Measurements from ENCODE around the gene NDUFA11. TPM values are rescaled to one million over a fixed set of nuclear protein-coding genes. Genes with fewer than 3 reads are reported as not detected.

The NDUFA11 gene
- total RNA-seq, 1 donor from 2014 or later: 239 TPM

DNA sequence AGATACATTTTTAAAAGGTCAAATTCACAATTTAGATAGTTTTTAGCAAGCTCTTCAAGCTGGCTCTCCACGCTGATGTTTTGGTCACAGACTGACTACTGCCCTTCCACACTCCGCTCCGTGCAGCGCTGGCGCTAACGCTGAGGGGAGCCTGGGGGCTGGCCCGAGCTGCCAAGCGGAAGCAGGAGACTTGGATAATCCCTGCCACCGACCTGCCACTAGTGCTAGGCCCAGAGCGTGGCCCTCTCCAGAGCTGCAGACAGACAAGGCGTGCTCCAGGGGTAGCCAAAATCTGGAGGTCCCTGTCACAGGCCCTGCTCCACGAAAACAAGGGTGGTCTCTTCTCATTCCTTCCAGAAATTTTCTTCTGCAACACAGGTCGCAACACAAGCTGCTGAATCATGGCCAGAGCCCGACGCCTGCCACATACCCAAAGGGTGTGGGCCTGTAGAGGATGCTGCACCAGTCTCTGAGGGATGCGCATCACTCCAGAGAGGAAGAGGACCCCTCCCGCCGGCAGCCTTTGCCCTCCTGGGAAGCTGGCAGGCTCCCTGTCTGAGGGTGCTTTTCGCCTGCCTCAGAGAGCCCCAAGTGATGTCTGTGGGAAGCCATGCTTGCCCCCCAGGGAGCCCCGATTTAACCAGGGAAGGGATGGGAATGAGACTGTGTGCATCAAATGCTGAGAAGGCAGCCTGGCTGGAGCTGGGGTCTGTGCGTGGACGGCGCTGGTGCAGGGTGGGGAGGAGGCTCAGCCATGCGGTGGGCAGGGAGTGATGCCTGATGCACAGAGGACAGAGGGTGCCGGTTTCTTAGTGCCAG, 32.1 kb upstream of the NDUFA11 start:
- no peaks in the 10 kb centered on the region for H3K9me3 Mint-ChIP-seq
- no peak overlapping the region for H3K4me3 Mint-ChIP-seq
- no peaks in the 10 kb centered on the region for H3K36me3 Mint-ChIP-seq (ENCODE audit: low read depth)
- TF ChIP-seq, protein P1, sequence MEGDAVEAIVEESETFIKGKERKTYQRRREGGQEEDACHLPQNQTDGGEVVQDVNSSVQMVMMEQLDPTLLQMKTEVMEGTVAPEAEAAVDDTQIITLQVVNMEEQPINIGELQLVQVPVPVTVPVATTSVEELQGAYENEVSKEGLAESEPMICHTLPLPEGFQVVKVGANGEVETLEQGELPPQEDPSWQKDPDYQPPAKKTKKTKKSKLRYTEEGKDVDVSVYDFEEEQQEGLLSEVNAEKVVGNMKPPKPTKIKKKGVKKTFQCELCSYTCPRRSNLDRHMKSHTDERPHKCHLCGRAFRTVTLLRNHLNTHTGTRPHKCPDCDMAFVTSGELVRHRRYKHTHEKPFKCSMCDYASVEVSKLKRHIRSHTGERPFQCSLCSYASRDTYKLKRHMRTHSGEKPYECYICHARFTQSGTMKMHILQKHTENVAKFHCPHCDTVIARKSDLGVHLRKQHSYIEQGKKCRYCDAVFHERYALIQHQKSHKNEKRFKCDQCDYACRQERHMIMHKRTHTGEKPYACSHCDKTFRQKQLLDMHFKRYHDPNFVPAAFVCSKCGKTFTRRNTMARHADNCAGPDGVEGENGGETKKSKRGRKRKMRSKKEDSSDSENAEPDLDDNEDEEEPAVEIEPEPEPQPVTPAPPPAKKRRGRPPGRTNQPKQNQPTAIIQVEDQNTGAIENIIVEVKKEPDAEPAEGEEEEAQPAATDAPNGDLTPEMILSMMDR (conservative IDR thresholded peaks at IDR 0.05): no peak
- H3K27ac Mint-ChIP-seq (ENCODE audit: unreplicated experiment): no peak overlapping the region
- no peaks in the 10 kb centered on the region for H3K27me3 Mint-ChIP-seq (ENCODE audit: low read depth)
- no peak for DNase-seq (ENCODE audit: low read depth, low spot score)
- no peaks in the 10 kb centered on the region for H3K4me1 Mint-ChIP-seq

DNA sequence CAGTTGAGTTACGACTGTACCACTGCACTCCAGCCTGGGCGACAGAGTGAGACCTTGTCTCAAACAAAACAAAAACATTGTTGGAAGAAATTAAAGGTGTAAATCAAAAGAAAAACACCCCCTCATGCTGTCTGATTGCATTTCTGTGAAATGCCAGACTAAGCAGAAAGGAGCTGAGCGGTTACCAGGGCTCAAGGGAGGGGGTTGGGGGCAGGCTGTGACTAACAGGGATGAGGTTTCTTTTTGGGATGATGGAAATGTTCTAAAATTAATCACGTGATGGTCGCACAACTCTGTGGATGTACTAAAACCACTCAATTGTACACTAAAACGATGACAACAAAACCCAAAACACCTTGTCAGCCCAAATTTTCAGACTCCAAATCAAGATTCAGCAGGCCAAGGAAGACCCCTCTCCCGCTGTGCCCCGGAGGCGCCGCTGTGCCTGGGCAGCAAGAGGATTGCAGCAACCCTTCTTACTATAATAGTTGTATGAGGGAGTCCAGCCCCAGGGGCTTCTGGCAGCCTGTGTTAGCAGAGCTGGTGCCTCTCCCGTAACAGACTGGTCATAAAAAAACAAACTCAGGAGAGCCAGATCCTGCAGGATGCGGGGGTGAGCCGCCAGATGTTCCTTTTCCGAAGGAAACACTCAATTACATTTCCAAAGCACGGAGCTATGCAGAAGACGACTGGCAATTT, 31.3 kb upstream of the NDUFA11 start:
- DNase-seq (ENCODE audit: low read depth, low spot score): no peak
- Mint-ChIP-seq H3K27ac (ENCODE audit: unreplicated experiment) (no peak overlapping the region), H3K9me3 (no peaks in the 10 kb centered on the region), H3K4me3 (peak overlapping the region; percentile 51), H3K4me1 (no peaks in the 10 kb centered on the region), H3K36me3 (ENCODE audit: low read depth) (no peaks in the 10 kb centered on the region), H3K27me3 (ENCODE audit: low read depth) (no peaks in the 10 kb centered on the region)
- TF ChIP-seq, protein P1 (conservative IDR thresholded peaks at IDR 0.05): no peak

DNA sequence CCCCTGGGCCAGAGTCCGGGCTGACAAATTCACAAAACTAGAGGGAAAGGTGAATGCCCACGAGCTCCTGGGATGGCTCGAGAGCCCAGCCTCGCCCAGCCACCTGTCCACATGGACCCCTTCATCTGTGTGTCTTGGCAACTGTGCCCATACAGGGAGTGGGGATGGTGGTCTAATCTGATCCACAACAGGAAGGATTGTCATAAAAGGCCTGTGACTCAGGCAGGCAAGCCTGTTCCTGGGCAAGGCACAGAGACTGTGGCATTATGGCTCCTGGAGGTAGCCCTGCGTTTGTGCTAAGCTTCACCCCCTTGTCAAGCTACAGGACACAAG, 30.4 kb upstream of the NDUFA11 start:
- H3K27ac Mint-ChIP-seq (ENCODE audit: unreplicated experiment): no peak overlapping the region
- TF ChIP-seq, protein P1 (conservative IDR thresholded peaks at IDR 0.05): no peak
- H3K4me3 Mint-ChIP-seq: no peak overlapping the region
- H3K9me3 Mint-ChIP-seq: no peaks in the 10 kb centered on the region
- no peaks in the 10 kb centered on the region for H3K27me3 Mint-ChIP-seq (ENCODE audit: low read depth)
- no peaks in the 10 kb centered on the region for H3K4me1 Mint-ChIP-seq
- no peak for DNase-seq (ENCODE audit: low read depth, low spot score)
- H3K36me3 Mint-ChIP-seq (ENCODE audit: low read depth): no peaks in the 10 kb centered on the region

DNA sequence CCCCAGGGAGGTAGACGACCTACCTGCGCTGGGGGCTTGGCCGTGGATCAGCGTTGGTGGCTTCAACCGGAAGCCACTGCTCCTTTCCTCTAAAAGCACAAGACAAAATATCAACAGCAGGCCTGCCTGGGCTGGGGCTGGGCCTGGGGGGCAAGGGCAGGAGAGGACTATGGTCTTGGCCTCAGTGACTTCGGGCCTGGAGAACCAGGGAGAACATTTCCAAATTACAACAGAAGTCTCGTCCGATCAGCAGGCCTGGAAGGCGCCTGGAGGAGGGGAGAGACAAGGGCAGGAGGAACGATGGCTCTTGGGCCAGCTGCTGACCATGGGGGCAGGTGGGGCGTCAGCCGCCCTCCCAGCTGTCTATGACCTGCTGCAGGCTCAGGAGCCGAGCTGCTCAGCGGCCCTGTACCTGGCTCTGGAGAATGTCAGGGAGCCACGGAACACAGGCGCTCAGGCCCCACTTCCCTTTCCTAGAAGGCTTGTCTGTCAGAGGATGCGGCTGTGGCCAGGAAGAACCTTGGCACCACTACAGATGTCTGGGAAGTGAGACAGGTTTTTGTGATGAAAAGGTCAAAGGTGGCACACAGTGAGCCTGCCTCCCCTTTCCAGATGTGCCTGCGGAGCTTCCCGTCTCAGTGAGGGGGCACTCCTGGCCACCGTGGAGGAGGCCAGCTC, 29.9 kb upstream of the NDUFA11 start:
- H3K4me3 Mint-ChIP-seq: no peak overlapping the region
- DNase-seq (ENCODE audit: low read depth, low spot score): no peak
- no peaks in the 10 kb centered on the region for H3K27me3 Mint-ChIP-seq (ENCODE audit: low read depth)
- no peaks in the 10 kb centered on the region for H3K9me3 Mint-ChIP-seq
- peaks cover 3% of the 10 kb centered on the region for H3K36me3 Mint-ChIP-seq (ENCODE audit: low read depth)
- H3K4me1 Mint-ChIP-seq: no peaks in the 10 kb centered on the region
- H3K27ac Mint-ChIP-seq (ENCODE audit: unreplicated experiment): no peak overlapping the region
- TF ChIP-seq, protein P1 (conservative IDR thresholded peaks at IDR 0.05): no peak

DNA sequence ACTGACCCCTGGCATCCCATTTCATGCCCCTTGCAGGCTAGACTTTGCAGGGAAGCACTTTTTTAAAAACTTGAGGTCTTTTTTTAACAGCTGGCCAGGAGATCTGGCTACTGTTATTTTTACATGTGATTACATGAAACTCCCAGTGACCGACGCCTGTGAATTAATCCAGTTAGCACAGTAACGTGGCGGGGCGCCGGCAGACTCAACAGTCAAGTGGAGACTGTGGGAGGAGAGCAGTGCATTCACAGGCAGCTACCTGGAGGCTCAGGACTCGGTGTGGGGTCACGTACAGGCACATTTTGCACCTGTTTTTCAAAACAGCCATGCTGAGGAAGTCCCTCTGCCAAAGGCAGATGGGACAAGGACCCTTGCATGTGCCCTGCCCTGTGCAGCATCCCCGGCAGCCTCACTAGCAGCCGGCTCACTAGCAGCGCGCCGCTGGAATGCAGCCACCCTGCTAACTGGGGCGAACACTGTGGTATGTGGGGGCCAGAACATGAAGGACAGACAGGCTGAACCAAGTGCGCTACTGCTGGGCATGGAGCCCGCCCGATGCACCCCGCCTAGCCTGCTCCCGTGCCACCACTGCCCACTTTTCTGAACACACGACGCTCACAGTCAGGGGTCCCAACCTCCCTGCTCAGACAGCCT, 29.1 kb upstream of the NDUFA11 start:
- TF ChIP-seq, protein P1 (conservative IDR thresholded peaks at IDR 0.05): no peak
- H3K27me3 Mint-ChIP-seq (ENCODE audit: low read depth): no peaks in the 10 kb centered on the region
- DNase-seq (ENCODE audit: low read depth, low spot score): no peak
- H3K27ac Mint-ChIP-seq (ENCODE audit: unreplicated experiment): no peak overlapping the region
- no peaks in the 10 kb centered on the region for H3K9me3 Mint-ChIP-seq
- H3K36me3 Mint-ChIP-seq (ENCODE audit: low read depth): peaks cover 3% of the 10 kb centered on the region
- no peaks in the 10 kb centered on the region for H3K4me1 Mint-ChIP-seq
- no peak overlapping the region for H3K4me3 Mint-ChIP-seq
